Natural killer cell (primary cell): ENCODE data around the gene TNFSF8. TPM values are rescaled to one million over a fixed set of nuclear protein-coding genes. Genes with fewer than 3 reads are reported as not detected.
A peak's percentile ranks its signal among the peaks of the same experiment; 100 is the strongest.

Experiments used
- ATAC-seq, 3 donors: fragments of 150-1000 bp in 2 of 3; fragments of 200-7000 bp in 1 of 3; cut with Tn5 transposase; 1 replicate in 1 of 3; 2 replicates in 2 of 3; pipeline ENCODE4 v1.10.0; 2021; ENCODE audit warnings: mild to moderate bottlenecking in 2 of 3, moderate library complexity in 2 of 3
- DNase-seq, 2 donors: peaks; one replicate each; pipeline versions ENCODE4 v3.0.0 to v3.0.0-alpha.2; 2013 to 2021; ENCODE audit warnings: mixed read lengths in 1 of 2
- H3K27ac ChIP-seq: one replicate; pipeline ENCODE4 v1.5.1; 2013; ENCODE audit warnings: mild to moderate bottlenecking, low read length
- H3K27me3 ChIP-seq: one replicate; pipeline ENCODE4 v1.6.1; 2013; ENCODE audit warnings: low read length; ENCODE audit not compliant: control insufficient read depth, insufficient read depth
- H3K36me3 ChIP-seq: one replicate; pipeline ENCODE4 v1.6.1; 2013; ENCODE audit warnings: low read length; ENCODE audit not compliant: control insufficient read depth, insufficient read depth
- H3K4me1 ChIP-seq: one replicate; pipeline ENCODE4 v1.6.1; 2013; ENCODE audit warnings: low read length; ENCODE audit not compliant: control insufficient read depth, insufficient read depth
- H3K4me3 ChIP-seq: one replicate; pipeline ENCODE4 v1.5.1; 2013; ENCODE audit warnings: low read length
- H3K9me3 ChIP-seq: one replicate; pipeline ENCODE4 v1.6.1; 2013; ENCODE audit warnings: low read length; ENCODE audit not compliant: control insufficient read depth, insufficient read depth
- H3K27ac Mint-ChIP-seq, 2 donors: one replicate each; pipeline ENCODE4 v1.8.0; 2022; ENCODE audit warnings: mild to moderate bottlenecking in 2 of 2, mixed read lengths in 2 of 2, moderate library complexity in 1 of 2
- H3K27me3 Mint-ChIP-seq, 2 donors: one replicate each; pipeline ENCODE4 v1.8.0; 2022; ENCODE audit warnings: low read depth in 2 of 2, mixed read lengths in 2 of 2
- H3K36me3 Mint-ChIP-seq: one replicate; pipeline ENCODE4 v1.8.0; 2022; ENCODE audit warnings: mixed read lengths
- H3K4me1 Mint-ChIP-seq, 2 donors: one replicate each; pipeline ENCODE4 v1.8.0; 2022; ENCODE audit warnings: mixed read lengths in 2 of 2
- H3K4me3 Mint-ChIP-seq: one replicate; pipeline ENCODE4 v1.8.0; 2022; ENCODE audit warnings: mild to moderate bottlenecking, moderate library complexity, mixed read lengths
- H3K9me3 Mint-ChIP-seq, 2 donors: one replicate each; pipeline ENCODE4 v1.8.0; 2022; ENCODE audit warnings: mixed read lengths in 2 of 2
- WGBS: methylation state at CpG from one replicate; pipeline ENCODE4 v1.1.7; 2013; ENCODE audit warnings: missing lambda C conversion rate; ENCODE audit not compliant: insufficient coverage; 5-methylcytosine and 5-hydroxymethylcytosine counted together
- intact Hi-C: fragments of 100-400 bp; cut with micrococcal nuclease; formaldehyde crosslinking; loops from one replicate; pipeline ENCODE4 v1.14.2; 2022
- total RNA-seq, 4 donors: library from RNA; stranded (reverse); fragments of 120-200 nt in 1 of 4; gene quantifications; one replicate each; pipeline versions ENCODE4 v1.2.3 to v1.2.4, GENCODE V29; 2013 to 2022
- TF ChIP-seq, protein P1 (sequence below): fragments of 200-600 bp; IDR thresholded peaks from one replicate; pipeline ENCODE4 v1.8.0; 2022; ENCODE audit warnings: antibody characterized with exemption

Gene TNFSF8
- total RNA-seq, 3 donors from 2014 or later (not counting 1 experiment from before 2014, with no cell fraction given): 4.2 to 6.0 (median 4.8) TPM

DNA sequence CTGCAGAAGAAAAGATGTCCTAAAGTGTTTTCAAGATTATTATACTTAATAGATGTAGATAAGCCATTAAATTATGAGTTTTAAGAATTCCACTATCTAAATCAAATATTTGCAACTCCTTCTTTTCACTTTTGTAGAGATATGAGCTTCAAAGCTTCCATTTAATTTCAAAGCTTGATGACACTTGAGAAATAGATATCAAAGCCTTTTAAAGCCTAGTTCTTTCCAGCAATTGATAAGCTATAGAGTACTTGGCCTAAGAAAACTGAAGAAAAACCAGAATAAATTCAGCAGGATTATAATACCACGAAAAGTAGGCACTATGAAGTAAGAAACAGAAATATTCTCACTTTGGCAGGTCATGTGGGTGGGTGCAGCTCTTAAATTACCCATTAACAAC, 1.7 kb downstream of the TNFSF8 start:
- H3K4me3 Mint-ChIP-seq: peak overlapping the region; percentile 92
- H3K4me1 ChIP-seq: peaks cover 26% of the 10 kb centered on the region
- peak overlapping the region; percentile 41 for H3K4me3 ChIP-seq
- ATAC-seq (no peak), DNase-seq (no peak)
- intact Hi-C loops: loop anchor here (2.0 kb wide), 1 partner anchor 26 kb away; no protein-coding TSS in a partner anchor
- H3K36me3 ChIP-seq: no peaks in the 10 kb centered on the region
- H3K9me3 ChIP-seq: no peaks in the 10 kb centered on the region
- H3K27ac ChIP-seq: peak overlapping the region; percentile 75
- 0% methylated on average over 1 of the region's 1 CpG for WGBS
- TF ChIP-seq, protein P1, sequence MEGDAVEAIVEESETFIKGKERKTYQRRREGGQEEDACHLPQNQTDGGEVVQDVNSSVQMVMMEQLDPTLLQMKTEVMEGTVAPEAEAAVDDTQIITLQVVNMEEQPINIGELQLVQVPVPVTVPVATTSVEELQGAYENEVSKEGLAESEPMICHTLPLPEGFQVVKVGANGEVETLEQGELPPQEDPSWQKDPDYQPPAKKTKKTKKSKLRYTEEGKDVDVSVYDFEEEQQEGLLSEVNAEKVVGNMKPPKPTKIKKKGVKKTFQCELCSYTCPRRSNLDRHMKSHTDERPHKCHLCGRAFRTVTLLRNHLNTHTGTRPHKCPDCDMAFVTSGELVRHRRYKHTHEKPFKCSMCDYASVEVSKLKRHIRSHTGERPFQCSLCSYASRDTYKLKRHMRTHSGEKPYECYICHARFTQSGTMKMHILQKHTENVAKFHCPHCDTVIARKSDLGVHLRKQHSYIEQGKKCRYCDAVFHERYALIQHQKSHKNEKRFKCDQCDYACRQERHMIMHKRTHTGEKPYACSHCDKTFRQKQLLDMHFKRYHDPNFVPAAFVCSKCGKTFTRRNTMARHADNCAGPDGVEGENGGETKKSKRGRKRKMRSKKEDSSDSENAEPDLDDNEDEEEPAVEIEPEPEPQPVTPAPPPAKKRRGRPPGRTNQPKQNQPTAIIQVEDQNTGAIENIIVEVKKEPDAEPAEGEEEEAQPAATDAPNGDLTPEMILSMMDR: no peak
- H3K27ac Mint-ChIP-seq: peak overlapping the region; percentile 88 to 94
- no peaks in the 10 kb centered on the region for H3K27me3 ChIP-seq
- H3K27me3 Mint-ChIP-seq: peaks cover 2 to 9% of the 10 kb centered on the region in 2 donors
- H3K4me1 Mint-ChIP-seq: peaks cover 54 to 61% of the 10 kb centered on the region in 2 donors
- H3K9me3 Mint-ChIP-seq: no peaks in the 10 kb centered on the region
- H3K36me3 Mint-ChIP-seq: no peaks in the 10 kb centered on the region

DNA sequence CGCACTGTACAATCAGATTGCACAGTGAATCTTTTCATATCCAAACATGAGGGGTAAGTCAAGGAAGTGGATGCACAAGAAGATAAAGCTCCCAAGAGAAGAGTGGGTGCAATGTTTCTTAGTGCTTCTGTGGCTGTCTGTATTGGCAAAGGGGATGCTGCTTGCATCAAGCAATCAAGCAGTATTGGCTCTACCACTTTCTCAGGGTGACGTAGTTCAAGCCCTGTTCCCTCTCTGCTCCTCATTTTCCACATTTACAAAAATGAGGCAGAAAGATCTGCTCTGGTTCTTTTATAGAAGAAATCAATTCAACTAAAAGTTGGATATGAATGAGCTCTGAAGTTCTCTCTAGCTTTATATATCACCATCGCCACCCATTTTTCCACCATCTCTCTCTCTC, 2.3 kb downstream of the TNFSF8 start:
- Histone ChIP-seq H3K4me3 (peak overlapping the region; percentile 41), H3K27me3 (no peaks in the 10 kb centered on the region), H3K4me1 (peaks cover 26% of the 10 kb centered on the region), H3K27ac (no peak overlapping the region), H3K9me3 (no peaks in the 10 kb centered on the region), H3K36me3 (no peaks in the 10 kb centered on the region)
- WGBS: 75% methylated on average over 3 of the region's 3 CpGs
- H3K4me3 Mint-ChIP-seq: peak overlapping the region; percentile 92
- ATAC-seq (no peak), DNase-seq (no peak)
- H3K27ac Mint-ChIP-seq: peak overlapping the region; percentile 88 to 94
- H3K27me3 Mint-ChIP-seq: peaks cover 0 to 9% of the 10 kb centered on the region in 2 donors
- H3K4me1 Mint-ChIP-seq: peaks cover 54 to 62% of the 10 kb centered on the region in 2 donors
- no peaks in the 10 kb centered on the region for H3K36me3 Mint-ChIP-seq
- no peaks in the 10 kb centered on the region for H3K9me3 Mint-ChIP-seq
- intact Hi-C loops: loop anchor here (2.0 kb wide), 1 partner anchor 25 kb away; no protein-coding TSS in a partner anchor
- TF ChIP-seq, protein P1: no peak

DNA sequence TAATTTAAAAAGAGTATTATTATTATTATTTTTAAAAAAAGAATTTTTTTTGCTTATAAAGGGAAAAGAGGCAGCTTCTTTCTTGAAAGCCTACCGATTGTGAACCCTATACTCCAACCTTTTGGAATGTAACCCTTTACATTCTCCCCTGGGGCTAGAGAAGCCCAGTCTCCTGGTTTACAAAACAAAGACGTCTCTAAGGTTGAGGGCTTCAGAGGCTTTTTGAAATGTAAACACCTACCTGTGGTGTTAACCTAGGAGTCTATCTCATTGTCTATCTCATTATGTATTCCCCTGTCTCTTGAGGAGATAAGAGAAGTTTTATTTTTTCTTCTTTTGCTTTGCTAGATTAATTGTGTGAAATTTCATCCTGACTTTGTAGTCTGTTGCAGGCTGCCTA, 4.7 kb downstream of the TNFSF8 start:
- TF ChIP-seq, protein P1: no peak

DNA sequence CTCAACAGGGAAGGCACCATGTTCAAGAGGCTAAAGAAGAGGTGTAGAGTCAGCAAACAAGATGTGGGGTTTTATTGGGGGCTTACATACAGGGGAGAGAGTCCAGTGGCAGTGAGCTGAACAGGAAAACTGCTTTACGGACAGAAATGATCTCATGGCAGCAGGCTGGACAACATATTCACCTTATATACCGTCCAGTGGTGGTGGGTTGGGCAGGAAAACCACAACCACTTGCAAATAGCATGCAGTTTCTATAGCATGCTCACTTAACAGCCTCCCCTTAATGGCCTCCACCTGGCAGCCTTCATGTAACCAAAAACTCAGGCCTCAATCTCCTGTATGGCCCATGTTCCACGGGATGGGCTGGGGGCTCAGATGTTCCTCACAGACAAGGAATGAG, 5.4 kb downstream of the TNFSF8 start:
- Mint-ChIP-seq H3K27me3 (peaks cover 0 to 9% of the 10 kb centered on the region in 2 donors), H3K27ac (no peak overlapping the region), H3K36me3 (no peaks in the 10 kb centered on the region), H3K4me1 (peaks cover 45 to 59% of the 10 kb centered on the region in 2 donors), H3K4me3 (no peak overlapping the region), H3K9me3 (no peaks in the 10 kb centered on the region)
- no peak for DNase-seq
- WGBS: 44% methylated on average over 3 of the region's 3 CpGs
- no peaks in the 10 kb centered on the region for H3K27me3 ChIP-seq
- no peak for ATAC-seq
- no peaks in the 10 kb centered on the region for H3K9me3 ChIP-seq
- intact Hi-C loops: no loop called here
- peaks cover 14% of the 10 kb centered on the region for H3K4me1 ChIP-seq
- H3K36me3 ChIP-seq: no peaks in the 10 kb centered on the region
- no peak overlapping the region for H3K27ac ChIP-seq
- no peak overlapping the region for H3K4me3 ChIP-seq
- TF ChIP-seq, protein P1: no peak

More for the DNA sequence above, 4.7 kb downstream of the TNFSF8 start:
- H3K9me3 ChIP-seq: no peaks in the 10 kb centered on the region
- Mint-ChIP-seq H3K27me3 (peaks cover 0 to 9% of the 10 kb centered on the region in 2 donors), H3K27ac (no peak overlapping the region), H3K36me3 (no peaks in the 10 kb centered on the region), H3K4me1 (peaks cover 51 to 65% of the 10 kb centered on the region in 2 donors), H3K9me3 (no peaks in the 10 kb centered on the region), H3K4me3 (no peak overlapping the region)
- WGBS: 71% methylated on average over 2 of the region's 2 CpGs
- intact Hi-C loops: no loop called here
- H3K27ac ChIP-seq: no peak overlapping the region
- ATAC-seq (no peak), DNase-seq (no peak)
- no peak overlapping the region for H3K4me3 ChIP-seq
- no peaks in the 10 kb centered on the region for H3K36me3 ChIP-seq
- peaks cover 21% of the 10 kb centered on the region for H3K4me1 ChIP-seq
- H3K27me3 ChIP-seq: no peaks in the 10 kb centered on the region
